IPS-18a (cell line): Measurements from ENCODE around the gene LAMC1.

Source experiments
- H3K27ac ChIP-seq: one replicate; pipeline ENCODE4 v1.5.1; 2013; ENCODE audit warnings: low read length
- H3K27me3 ChIP-seq: one replicate; pipeline ENCODE4 v1.6.1; 2013; ENCODE audit warnings: mild to moderate bottlenecking, low read length; ENCODE audit not compliant: control insufficient read depth, insufficient read depth
- H3K36me3 ChIP-seq: one replicate; pipeline ENCODE4 v1.6.1; 2013; ENCODE audit warnings: low read depth, low read length; ENCODE audit not compliant: control insufficient read depth
- H3K4me1 ChIP-seq: one replicate; pipeline ENCODE4 v1.6.1; 2013; ENCODE audit warnings: low read depth, low read length; ENCODE audit not compliant: control insufficient read depth
- H3K4me3 ChIP-seq: one replicate; pipeline ENCODE4 v1.5.1; 2013; ENCODE audit warnings: low read length
- H3K9ac ChIP-seq: one replicate; pipeline ENCODE4 v1.6.1; 2013; ENCODE audit warnings: mild to moderate bottlenecking, low read length, moderate library complexity
- H3K9me3 ChIP-seq: one replicate; pipeline ENCODE4 v1.6.1; 2013; ENCODE audit warnings: low read depth, low read length; ENCODE audit not compliant: control insufficient read depth

LAMC1 gene

DNA sequence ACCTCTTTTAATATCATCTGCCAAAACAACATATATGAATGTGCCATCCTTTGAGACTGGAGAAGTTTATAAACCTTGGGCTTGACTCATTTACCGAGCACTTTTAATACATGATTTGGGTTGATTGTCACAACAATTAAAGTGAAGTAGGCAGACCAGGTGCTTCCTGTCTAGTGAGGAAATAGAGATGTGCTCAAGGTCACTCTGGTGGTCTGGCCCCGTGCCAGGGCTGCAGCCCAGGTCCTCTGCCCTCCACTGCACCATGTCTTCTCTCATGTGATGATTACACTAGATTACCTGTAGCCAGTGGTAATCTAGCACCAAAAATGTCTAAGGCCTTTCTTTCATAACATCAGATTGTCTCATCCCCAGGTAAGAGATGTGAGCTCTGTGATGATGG is 101.0 kb downstream of the LAMC1 start:
- H3K9ac ChIP-seq: no peak overlapping the region
- no peaks in the 10 kb centered on the region for H3K27me3 ChIP-seq
- no peaks in the 10 kb centered on the region for H3K4me1 ChIP-seq
- H3K4me3 ChIP-seq: no peak overlapping the region
- H3K9me3 ChIP-seq: no peaks in the 10 kb centered on the region
- peaks cover 79% of the 10 kb centered on the region for H3K36me3 ChIP-seq
- no peak overlapping the region for H3K27ac ChIP-seq

DNA sequence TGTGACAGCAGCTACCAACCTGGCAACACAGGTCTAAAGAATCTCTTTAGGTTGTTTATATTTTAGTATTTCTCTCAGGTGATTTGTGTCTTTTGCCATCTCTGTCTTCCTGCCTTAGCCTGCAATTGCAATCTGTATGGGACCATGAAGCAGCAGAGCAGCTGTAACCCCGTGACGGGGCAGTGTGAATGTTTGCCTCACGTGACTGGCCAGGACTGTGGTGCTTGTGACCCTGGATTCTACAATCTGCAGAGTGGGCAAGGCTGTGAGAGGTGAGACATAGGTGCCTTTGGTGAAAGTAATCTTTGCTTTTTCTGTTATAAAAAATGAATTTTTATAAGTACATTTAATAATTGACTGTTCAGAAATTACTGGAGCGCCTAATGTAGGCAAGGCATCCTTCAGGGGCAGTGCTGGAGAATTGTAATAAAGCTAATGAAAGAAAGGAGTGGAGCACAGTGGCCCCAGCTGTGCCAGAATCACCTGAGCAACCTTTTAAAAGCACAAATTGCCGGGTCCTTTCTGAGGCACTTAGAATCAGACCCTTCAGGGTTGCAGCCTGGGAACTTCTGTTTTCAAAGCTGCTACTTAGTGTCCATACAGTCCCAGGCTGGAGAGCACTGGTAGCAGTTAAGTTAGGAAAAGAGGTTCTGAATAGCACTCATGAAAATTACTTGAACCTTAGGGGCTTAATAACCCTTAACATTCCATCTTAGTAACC is 102.2 kb downstream of the LAMC1 start:
- Histone ChIP-seq H3K9me3 (no peaks in the 10 kb centered on the region), H3K27me3 (no peaks in the 10 kb centered on the region), H3K4me3 (no peak overlapping the region), H3K9ac (no peak overlapping the region), H3K27ac (no peak overlapping the region), H3K36me3 (peaks cover 83% of the 10 kb centered on the region), H3K4me1 (no peaks in the 10 kb centered on the region)

DNA sequence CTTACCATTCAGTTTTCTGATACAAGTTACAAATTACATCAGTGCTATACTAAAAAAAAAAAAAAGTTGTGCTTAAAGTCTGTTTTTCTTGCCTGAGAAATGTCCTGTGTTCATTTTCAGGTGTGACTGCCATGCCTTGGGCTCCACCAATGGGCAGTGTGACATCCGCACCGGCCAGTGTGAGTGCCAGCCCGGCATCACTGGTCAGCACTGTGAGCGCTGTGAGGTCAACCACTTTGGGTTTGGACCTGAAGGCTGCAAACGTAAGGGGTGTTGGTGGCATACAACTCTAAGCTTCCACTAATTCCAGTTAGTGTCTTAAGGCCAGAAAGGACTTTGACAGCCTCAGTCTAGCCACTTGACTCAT is 102.8 kb downstream of the LAMC1 start:
- no peak overlapping the region for H3K27ac ChIP-seq
- peaks cover 83% of the 10 kb centered on the region for H3K36me3 ChIP-seq

DNA sequence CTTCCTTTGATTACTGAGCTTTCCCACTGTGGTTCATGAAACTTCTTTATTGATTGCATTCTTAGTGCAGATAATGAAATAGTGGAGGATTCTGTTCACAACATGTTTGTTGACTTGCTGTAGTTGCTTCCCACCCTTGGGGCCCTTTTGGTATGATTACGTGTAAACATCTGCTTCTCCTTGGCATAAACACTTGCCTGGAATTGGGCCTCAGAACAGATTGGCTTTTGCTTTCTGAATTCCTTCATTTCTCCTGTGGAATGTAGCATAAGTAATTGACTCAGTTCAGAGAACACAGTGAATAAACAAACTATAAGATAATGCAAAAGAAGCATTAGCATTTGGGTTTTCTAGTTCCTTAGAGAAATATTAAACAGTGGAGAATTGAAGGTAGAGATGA is 103.3 kb downstream of the LAMC1 start:
- no peak overlapping the region for H3K4me3 ChIP-seq
- H3K27ac ChIP-seq: no peak overlapping the region
- H3K9ac ChIP-seq: no peak overlapping the region
- no peaks in the 10 kb centered on the region for H3K27me3 ChIP-seq
- no peaks in the 10 kb centered on the region for H3K9me3 ChIP-seq
- H3K4me1 ChIP-seq: no peaks in the 10 kb centered on the region
- H3K36me3 ChIP-seq: peaks cover 87% of the 10 kb centered on the region

More for the DNA sequence above, 102.8 kb downstream of the LAMC1 start:
- no peaks in the 10 kb centered on the region for H3K27me3 ChIP-seq
- no peak overlapping the region for H3K9ac ChIP-seq
- no peaks in the 10 kb centered on the region for H3K4me1 ChIP-seq
- no peak overlapping the region for H3K4me3 ChIP-seq
- H3K9me3 ChIP-seq: no peaks in the 10 kb centered on the region

DNA sequence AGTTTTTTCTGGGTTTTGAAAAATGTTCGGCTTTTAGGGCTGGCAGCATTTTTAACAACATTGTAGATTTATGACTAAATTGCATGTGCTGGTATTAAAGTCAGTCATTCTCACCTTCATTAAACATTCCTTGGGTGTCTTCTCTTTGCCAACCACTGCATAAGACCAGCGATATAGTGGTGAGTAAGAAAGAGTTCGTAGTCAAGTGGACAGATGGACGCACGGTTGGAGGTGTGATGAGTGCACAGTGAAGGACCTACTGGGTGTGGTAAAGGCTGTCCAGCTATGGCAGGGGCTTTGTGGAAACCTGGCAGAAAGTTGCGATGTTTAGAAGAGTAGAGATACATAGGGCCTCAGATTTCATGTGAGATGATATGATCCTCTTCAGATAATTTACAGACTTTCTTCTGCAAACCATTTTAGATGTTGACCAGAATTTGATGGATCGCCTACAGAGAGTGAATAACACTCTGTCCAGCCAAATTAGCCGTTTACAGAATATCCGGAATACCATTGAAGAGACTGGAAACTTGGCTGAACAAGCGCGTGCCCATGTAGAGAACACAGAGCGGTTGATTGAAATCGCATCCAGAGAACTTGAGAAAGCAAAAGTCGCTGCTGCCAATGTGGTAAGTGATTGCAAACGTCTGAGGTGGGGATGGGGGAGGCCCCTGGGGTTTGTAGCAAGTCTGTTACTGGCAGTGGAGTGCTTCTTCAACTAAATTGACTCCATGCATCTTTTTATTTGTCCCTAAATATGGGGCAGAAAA is 106.9 kb downstream of the LAMC1 start:
- no peak overlapping the region for H3K27ac ChIP-seq
- no peaks in the 10 kb centered on the region for H3K4me1 ChIP-seq
- H3K27me3 ChIP-seq: no peaks in the 10 kb centered on the region
- no peaks in the 10 kb centered on the region for H3K9me3 ChIP-seq
- H3K9ac ChIP-seq: no peak overlapping the region
- H3K4me3 ChIP-seq: no peak overlapping the region
- peaks cover 83% of the 10 kb centered on the region for H3K36me3 ChIP-seq

DNA sequence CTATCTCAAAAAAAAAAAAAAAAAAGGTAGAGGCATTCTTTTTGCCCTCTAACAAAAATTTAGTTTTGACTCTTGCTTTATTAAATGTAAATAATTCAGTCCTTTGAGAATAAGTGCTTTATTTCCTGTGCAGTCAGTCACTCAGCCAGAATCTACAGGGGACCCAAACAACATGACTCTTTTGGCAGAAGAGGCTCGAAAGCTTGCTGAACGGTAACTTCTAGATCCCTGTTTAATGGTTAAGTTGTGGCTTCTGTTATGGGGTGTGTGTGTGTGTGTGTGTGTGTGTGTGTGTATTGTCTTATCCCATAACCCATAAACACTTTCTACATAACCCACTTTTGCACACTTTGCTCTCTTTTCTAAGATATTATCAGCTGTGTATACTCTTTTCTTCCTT is 107.9 kb downstream of the LAMC1 start:
- Histone ChIP-seq H3K4me3 (no peak overlapping the region), H3K27me3 (no peaks in the 10 kb centered on the region), H3K36me3 (peaks cover 86% of the 10 kb centered on the region), H3K9me3 (no peaks in the 10 kb centered on the region), H3K27ac (no peak overlapping the region), H3K4me1 (no peaks in the 10 kb centered on the region), H3K9ac (no peak overlapping the region)

DNA sequence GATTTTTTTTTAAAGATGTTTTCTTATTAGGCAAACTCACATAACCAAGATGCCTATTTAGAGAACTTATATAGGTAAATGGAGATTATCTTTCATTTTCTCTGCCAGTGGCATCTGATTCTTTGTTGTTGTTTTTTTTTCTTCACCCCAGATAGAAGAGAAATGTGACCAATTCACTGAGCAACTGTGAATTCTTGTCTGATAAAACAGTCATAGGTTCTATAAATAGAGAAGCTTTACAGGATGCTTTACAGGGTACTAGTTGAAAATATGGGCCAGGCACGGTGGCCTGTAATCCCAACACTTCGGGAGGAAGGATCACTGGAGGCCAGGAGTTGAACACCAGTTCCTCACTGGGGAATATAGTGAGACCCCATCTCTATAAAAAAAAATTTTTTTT is 112.1 kb downstream of the LAMC1 start:
- Histone ChIP-seq H3K4me1 (no peaks in the 10 kb centered on the region), H3K36me3 (peaks cover 69% of the 10 kb centered on the region), H3K4me3 (no peak overlapping the region), H3K27me3 (no peaks in the 10 kb centered on the region), H3K9ac (no peak overlapping the region), H3K9me3 (no peaks in the 10 kb centered on the region), H3K27ac (no peak overlapping the region)

DNA sequence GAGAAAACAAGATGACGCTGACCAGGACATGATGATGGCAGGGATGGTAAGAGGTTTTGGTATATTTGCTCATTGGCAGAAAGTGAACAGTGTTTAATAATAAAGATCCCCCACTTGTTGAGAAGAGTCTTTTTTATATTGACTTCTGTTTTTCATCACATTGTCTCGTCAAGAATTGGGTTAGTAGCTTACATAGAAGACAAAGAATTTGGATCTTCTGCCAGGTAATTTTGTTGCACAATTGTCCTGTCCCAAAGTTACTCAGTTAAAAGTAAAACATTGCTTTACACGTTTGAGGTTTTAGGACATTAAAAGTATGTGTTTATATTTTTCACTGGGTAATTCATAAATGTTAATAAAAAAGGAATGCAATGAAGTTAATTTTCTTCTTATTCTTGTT is 114.6 kb downstream of the LAMC1 start:
- H3K27ac ChIP-seq: no peak overlapping the region
- no peak overlapping the region for H3K4me3 ChIP-seq
- H3K36me3 ChIP-seq: peaks cover 67% of the 10 kb centered on the region
- H3K4me1 ChIP-seq: no peaks in the 10 kb centered on the region
- H3K9me3 ChIP-seq: no peaks in the 10 kb centered on the region
- no peak overlapping the region for H3K9ac ChIP-seq
- H3K27me3 ChIP-seq: no peaks in the 10 kb centered on the region

DNA sequence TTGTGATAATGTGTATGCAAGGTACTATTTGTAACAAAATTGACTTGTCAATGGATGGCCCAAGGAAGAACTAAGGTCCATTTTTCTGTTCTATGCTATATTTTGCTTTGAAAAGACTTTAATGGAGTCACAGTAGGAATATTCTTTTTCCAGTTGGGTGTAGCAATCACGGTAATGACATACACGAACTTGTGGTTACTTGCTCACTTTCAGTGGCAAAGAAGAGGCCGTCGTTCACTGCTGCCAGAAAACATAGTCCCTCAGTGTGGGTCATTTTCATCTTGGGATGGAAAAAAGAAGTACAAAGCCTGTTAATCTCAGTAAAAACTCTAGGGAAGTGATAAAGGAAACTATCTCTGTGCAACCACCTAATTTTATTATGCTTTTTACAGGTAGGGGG is 115.1 kb downstream of the LAMC1 start:
- H3K9ac ChIP-seq: no peak overlapping the region
- H3K4me3 ChIP-seq: no peak overlapping the region

DNA sequence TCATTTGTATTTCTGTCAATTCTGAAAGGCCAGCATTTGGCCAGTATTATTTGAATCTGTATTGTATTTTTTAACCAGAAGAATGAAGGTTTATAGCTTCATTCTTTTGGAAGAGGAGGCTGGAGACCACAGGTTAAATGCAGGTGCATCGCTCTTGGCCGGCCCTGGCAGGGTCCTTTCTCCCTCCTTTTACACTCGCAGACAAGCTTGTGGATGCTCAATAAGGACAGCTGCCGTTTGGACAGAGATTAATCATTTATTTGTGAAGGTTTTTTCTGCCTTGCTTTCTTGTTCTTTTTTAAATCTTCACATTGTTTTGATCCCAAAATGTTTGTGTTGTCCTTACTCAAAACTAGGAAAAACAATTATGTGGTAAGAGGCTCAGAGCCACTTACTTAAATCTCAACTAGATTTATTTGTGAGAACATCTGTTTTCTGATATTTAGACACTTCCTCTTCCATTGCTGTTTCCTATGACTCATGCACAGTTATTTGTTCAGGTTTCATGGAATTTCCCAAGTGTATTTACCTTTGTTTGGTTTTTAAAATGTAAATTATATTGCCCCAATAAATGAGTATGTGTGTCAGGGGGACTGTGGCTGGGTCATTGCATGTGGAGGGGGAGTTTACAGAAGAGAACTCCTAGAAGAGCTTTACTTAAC is 116.2 kb downstream of the LAMC1 start:
- Histone ChIP-seq H3K27me3 (no peaks in the 10 kb centered on the region), H3K36me3 (peaks cover 62% of the 10 kb centered on the region), H3K4me3 (no peak overlapping the region), H3K9ac (no peak overlapping the region), H3K4me1 (no peaks in the 10 kb centered on the region), H3K27ac (no peak overlapping the region), H3K9me3 (no peaks in the 10 kb centered on the region)

More for the DNA sequence above, 115.1 kb downstream of the LAMC1 start:
- no peak overlapping the region for H3K27ac ChIP-seq
- no peaks in the 10 kb centered on the region for H3K4me1 ChIP-seq
- no peaks in the 10 kb centered on the region for H3K27me3 ChIP-seq
- H3K9me3 ChIP-seq: no peaks in the 10 kb centered on the region
- H3K36me3 ChIP-seq: peaks cover 68% of the 10 kb centered on the region

DNA sequence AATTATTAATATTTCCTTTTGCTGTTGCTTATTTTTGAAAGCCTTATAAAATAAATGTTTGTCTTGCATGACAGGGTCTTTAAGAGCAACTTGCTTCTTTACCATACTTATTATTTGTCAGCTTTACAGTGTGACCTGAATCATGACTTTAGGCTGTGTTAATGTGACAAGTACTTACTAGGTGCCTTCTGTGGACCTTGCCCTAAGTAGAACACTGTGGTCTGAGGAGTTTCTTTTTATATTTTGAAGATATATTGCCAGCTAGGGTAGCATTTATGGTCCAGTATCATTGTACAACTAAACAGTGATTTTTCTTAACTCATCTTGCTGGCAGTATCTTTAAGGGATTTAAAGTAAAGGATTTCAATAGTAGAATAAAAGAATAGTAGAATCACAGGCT is 117.4 kb downstream of the LAMC1 start:
- Histone ChIP-seq H3K4me1 (no peaks in the 10 kb centered on the region), H3K9me3 (no peaks in the 10 kb centered on the region), H3K27me3 (no peaks in the 10 kb centered on the region), H3K9ac (no peak overlapping the region), H3K4me3 (no peak overlapping the region), H3K27ac (no peak overlapping the region), H3K36me3 (peaks cover 49% of the 10 kb centered on the region)
